H1 (cell line): ENCODE results near the gene PSKH1. TPM values are rescaled to one million over a fixed set of nuclear protein-coding genes. Genes with fewer than 3 reads are reported as not detected.

Source experiments
- CTCF ChIA-PET: fragments of 300-600 bp; sonication (Branson Sonifier 250); formaldehyde crosslinking; loops from one replicate; lab custom pipeline; 2021; ENCODE audit not compliant: partially characterized antibody; lab: Charles Lee
- POLR2A ChIA-PET: fragments of 300-600 bp; sonication (Branson Sonifier 250); formaldehyde crosslinking; loops from one replicate; lab custom pipeline; 2021; ENCODE audit warnings: inconsistent platforms; ENCODE audit not compliant: partially characterized antibody; lab: Charles Lee
- DNase-seq, 2 experiments: peaks; one replicate each; pipeline versions ENCODE4 v3.0.0 to v3.0.0-alpha.2; 2010 to 2022; ENCODE audit warnings: low spot score in 2 of 2, low read depth in 1 of 2, mixed read lengths in 1 of 2
- FAIRE-seq: peaks from 2 replicates; lab custom pipeline; 2011; peaks lifted over from hg19 to GRCh38; lab: Jason Lieb, UNC
- H2AFZ ChIP-seq: 2 replicates; pipeline ENCODE4 v1.8.1; 2012; ENCODE audit warnings: low read length, inconsistent platforms
- H2AK5ac ChIP-seq: 2 replicates; pipeline ENCODE4 v1.6.1; 2013; ENCODE audit warnings: low read depth, low read length
- H2BK120ac ChIP-seq: replicated peaks from 2 replicates; pipeline ENCODE3; 2013; ENCODE audit warnings: low read depth, low read length, inconsistent platforms
- H2BK12ac ChIP-seq: 2 replicates; pipeline ENCODE4 v1.6.1; 2013; ENCODE audit warnings: low read depth, low read length
- H2BK15ac ChIP-seq: 2 replicates; pipeline ENCODE4 v1.6.1; 2013; ENCODE audit warnings: low read length
- H2BK20ac ChIP-seq: 2 replicates; pipeline ENCODE4 v1.6.1; 2013; ENCODE audit warnings: low read length
- H2BK5ac ChIP-seq: 2 replicates; pipeline ENCODE4 v1.6.1; 2013; ENCODE audit warnings: low read depth, low read length
- H3K14ac ChIP-seq: 2 replicates; pipeline ENCODE4 v1.6.1; 2013; ENCODE audit warnings: inconsistent platforms; ENCODE audit not compliant: insufficient read length
- H3K18ac ChIP-seq: 2 replicates; pipeline ENCODE4 v1.6.1; 2013; ENCODE audit warnings: low read length; ENCODE audit errors: extremely low read depth
- H3K23ac ChIP-seq: 2 replicates; pipeline ENCODE4 v1.6.1; 2013; ENCODE audit warnings: inconsistent platforms; ENCODE audit not compliant: insufficient read length
- H3K23me2 ChIP-seq: 2 replicates; pipeline ENCODE4 v1.6.1; 2013; ENCODE audit warnings: low read depth, low read length
- H3K27ac ChIP-seq: 2 replicates; pipeline ENCODE4 v1.6.1; 2011; ENCODE audit warnings: low read depth, low read length, inconsistent platforms
- H3K27me3 ChIP-seq, 4 experiments: replicated peaks in 1 of 4; 1 replicate in 1 of 4; 2 replicates in 3 of 4; pipeline versions ENCODE4 v1.6.1 to v1.8.1; 2011 to 2013; ENCODE audit warnings: low read length in 3 of 4, mild to moderate bottlenecking in 3 of 4, inconsistent platforms in 2 of 4, mixed read lengths in 2 of 4, moderate library complexity in 1 of 4; ENCODE audit not compliant: control insufficient read depth in 3 of 4, insufficient read depth in 3 of 4; ENCODE audit errors: extremely low read depth in 1 of 4
- H3K36me3 ChIP-seq, 4 experiments: 2 replicates each; pipeline versions ENCODE4 v1.6.1 to v1.8.1; 2011 to 2013; ENCODE audit warnings: mild to moderate bottlenecking in 4 of 4, low read length in 3 of 4, moderate library complexity in 2 of 4, control low read depth in 1 of 4, inconsistent platforms in 1 of 4; ENCODE audit not compliant: insufficient read depth in 4 of 4, control insufficient read depth in 2 of 4
- H3K4ac ChIP-seq: replicated peaks from 2 replicates; pipeline ENCODE3; 2013; ENCODE audit warnings: low read length, low read depth, mixed read lengths, inconsistent platforms; ENCODE audit not compliant: insufficient read length
- H3K4me1 ChIP-seq, 4 experiments: replicated peaks in 1 of 4; 1 replicate in 1 of 4; 2 replicates in 3 of 4; pipeline versions ENCODE4 v1.6.1 to v1.8.1; 2011 to 2013; ENCODE audit warnings: low read length in 3 of 4, inconsistent platforms in 2 of 4, mixed read lengths in 1 of 4; ENCODE audit not compliant: insufficient read depth in 4 of 4, control insufficient read depth in 3 of 4
- H3K4me2 ChIP-seq, 2 experiments: 2 replicates each; pipeline versions ENCODE4 v1.6.1 to v1.8.1; 2011 to 2013; ENCODE audit warnings: low read depth in 2 of 2, low read length in 2 of 2, control low read depth in 1 of 2, inconsistent platforms in 1 of 2, mild to moderate bottlenecking in 1 of 2; ENCODE audit not compliant: insufficient read depth in 1 of 2
- H3K4me3 ChIP-seq, 4 experiments: fragments of 200-600, 300-600 bp in 1 of 4; sonication (generic), shearing (Covaris generic), sonication (Bioruptor Twin) in 1 of 4; 2 replicates each; pipeline versions ENCODE4 v1.5.1 to v1.8.1; 2011 to 2016; ENCODE audit warnings: low read length in 4 of 4, low read depth in 3 of 4, control low read depth in 2 of 4, inconsistent platforms in 2 of 4, mild to moderate bottlenecking in 2 of 4, mixed read lengths in 1 of 4, moderate library complexity in 1 of 4; ENCODE audit not compliant: insufficient read depth in 2 of 4; ENCODE audit errors: extremely low read depth in 1 of 4
- H3K56ac ChIP-seq: replicated peaks from 2 replicates; pipeline ENCODE3; 2013; ENCODE audit warnings: low read depth, mild to moderate bottlenecking, mixed read lengths, low read length, inconsistent platforms; ENCODE audit not compliant: insufficient read length
- H3K79me1 ChIP-seq: 2 replicates; pipeline ENCODE4 v1.6.1; 2013; ENCODE audit warnings: low read depth, low read length, control low read depth
- H3K79me2 ChIP-seq, 2 experiments: 2 replicates each; pipeline versions ENCODE4 v1.6.1 to v1.8.1; 2012 to 2013; ENCODE audit warnings: low read length in 2 of 2, mild to moderate bottlenecking in 2 of 2, inconsistent platforms in 1 of 2; ENCODE audit not compliant: insufficient read depth in 2 of 2, control insufficient read depth in 1 of 2
- H3K9ac ChIP-seq, 4 experiments: replicated peaks in 1 of 4; 1 replicate in 1 of 4; 2 replicates in 3 of 4; pipeline versions ENCODE4 v1.6.1 to v1.8.1; 2011 to 2013; ENCODE audit warnings: low read depth in 3 of 4, low read length in 3 of 4, control low read depth in 2 of 4, mild to moderate bottlenecking in 2 of 4, moderate library complexity in 2 of 4, inconsistent platforms in 1 of 4; ENCODE audit errors: extremely low read depth in 1 of 4
- H3K9me3 ChIP-seq, 2 experiments: 2 replicates each; pipeline versions ENCODE4 v1.6.1 to v1.8.1; 2012 to 2013; ENCODE audit warnings: mild to moderate bottlenecking in 2 of 2, moderate library complexity in 2 of 2, control low read depth in 1 of 2, inconsistent platforms in 1 of 2, low read depth in 1 of 2, low read length in 1 of 2, mixed read lengths in 1 of 2; ENCODE audit not compliant: insufficient read depth in 2 of 2
- H4K20me1 ChIP-seq, 2 experiments: replicated peaks in 1 of 2; 2 replicates each; pipeline versions ENCODE3 to v1.8.1; 2011 to 2013; ENCODE audit warnings: inconsistent platforms in 2 of 2, low read length in 2 of 2, mild to moderate bottlenecking in 1 of 2; ENCODE audit not compliant: insufficient read depth in 2 of 2, control insufficient read depth in 1 of 2
- H4K5ac ChIP-seq: 2 replicates; pipeline ENCODE4 v1.6.1; 2013; ENCODE audit warnings: low read length, low read depth, mixed read lengths, inconsistent platforms; ENCODE audit not compliant: insufficient read length
- H4K8ac ChIP-seq: 2 replicates; pipeline ENCODE4 v1.8.0; 2013; ENCODE audit warnings: mild to moderate bottlenecking, moderate library complexity, low read length, inconsistent platforms; ENCODE audit not compliant: insufficient read depth; ENCODE audit errors: extremely low read depth
- H4K91ac ChIP-seq: replicated peaks from 2 replicates; pipeline ENCODE3; 2013; ENCODE audit warnings: low read length, mixed read lengths, inconsistent platforms; ENCODE audit not compliant: insufficient read length
- E2F6 ChIP-seq: IDR thresholded peaks from 2 replicates; pipeline ENCODE4 v1.6.1; 2012; ENCODE audit warnings: inconsistent platforms
- EZH2 ChIP-seq: fragments of 200-600 bp; sonication (generic); IDR thresholded peaks from 2 replicates; pipeline ENCODE4 v1.7.1; 2012; ENCODE audit warnings: low read depth, mild to moderate bottlenecking, moderate library complexity, low read length, inconsistent platforms; ENCODE audit not compliant: severe bottlenecking
- PHF8 ChIP-seq: fragments of 200-600 bp; sonication (generic); conservative IDR thresholded peaks from 2 replicates; pipeline ENCODE4 v1.7.1; 2012; ENCODE audit warnings: low read depth, mild to moderate bottlenecking, inconsistent platforms, low read length, moderate library complexity
- SP1 ChIP-seq: IDR thresholded peaks from 2 replicates; pipeline ENCODE4 v1.6.1; 2011; ENCODE audit warnings: low read depth, low read length
- WGBS, 2 experiments: shearing (Covaris generic) in 1 of 2; methylation state at CpG; one replicate each; pipeline versions ENCODE4 v1.1.6 to v1.1.7; 2013 to 2015; ENCODE audit warnings: low lambda C conversion rate in 2 of 2, mixed read lengths in 2 of 2, inconsistent platforms in 1 of 2, low coverage in 1 of 2, missing lambda C conversion rate in 1 of 2; ENCODE audit not compliant: insufficient replicate concordance in 2 of 2, insufficient coverage in 1 of 2, insufficient read length in 1 of 2; ENCODE audit errors: extremely low coverage in 1 of 2, missing lambda C conversion rate in 1 of 2; 5-methylcytosine and 5-hydroxymethylcytosine counted together
- polyA plus RNA-seq, 7 experiments: library from polyadenylated mRNA; depleted of rRNA in 3 of 7; stranded (reverse) in 5 of 7; unstranded in 2 of 7; fragments of >200 nt in 5 of 7; fragments of 200-250 nt in 2 of 7; gene quantifications; 1 replicate in 5 of 7; 2 replicates in 1 of 7; 4 replicates in 1 of 7; pipeline versions ENCODE4 v1.2.1 to v1.2.3, GENCODE V29; 2011 to 2013; ENCODE audit warnings: missing spikeins in 2 of 7, mixed read lengths in 2 of 7
- total RNA-seq: library from RNA; stranded (reverse); fragmentation: NEBNext Ultra II Directional; extraction: Animal tissue kit (Norgen Biotek cat#: 25700); gene quantifications from 2 replicates; pipeline ENCODE4 v1.2.1, GENCODE V29; 2021
- TF ChIP-seq, protein P1 (sequence below): IDR thresholded peaks from 2 replicates; pipeline ENCODE4 v1.6.1; 2011; ENCODE audit warnings: low read depth, mild to moderate bottlenecking, low read length; ENCODE audit not compliant: insufficient read depth

PSKH1 gene
- total and polyA plus RNA-seq, 2 of the 8 experiments (the other 6 are each of a cell fraction or from before 2014, with no cell fraction given) = 24.8 to 51.0 TPM

GRCh38 chr16:67885545-67885944 lies 7.5 kb upstream of the PSKH1 start:
- H3K4me3 ChIP-seq = 0 out of 8 replicates have a peak overlapping the region, but pooled peaks of 1 of the 4 experiments have one; percentile 18
- no peak for TF ChIP-seq E2F6
- TF ChIP-seq SP1 = no peak
- TF ChIP-seq, protein P1, sequence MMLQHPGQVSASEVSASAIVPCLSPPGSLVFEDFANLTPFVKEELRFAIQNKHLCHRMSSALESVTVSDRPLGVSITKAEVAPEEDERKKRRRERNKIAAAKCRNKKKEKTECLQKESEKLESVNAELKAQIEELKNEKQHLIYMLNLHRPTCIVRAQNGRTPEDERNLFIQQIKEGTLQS = no peak
- TF ChIP-seq PHF8 = no peak
- TF ChIP-seq EZH2 = no peak

More at GRCh38 chr16:67885545-67885944, 7.5 kb upstream of the PSKH1 start:
- H3K23ac ChIP-seq = no peak overlapping the region
- WGBS, 2 experiments = 93% methylated on average over 11 of the region's 12 CpGs; no CpG with 5 or more reads in 1 of the 2 experiments
- peaks cover 14 to 26% (median 18%) of the 10 kb centered on the region in 4 experiments for H3K36me3 ChIP-seq
- H3K4ac ChIP-seq = no peak overlapping the region
- no peak for FAIRE-seq
- H3K79me1 ChIP-seq = no peaks in the 10 kb centered on the region
- H2BK12ac ChIP-seq = no peak overlapping the region
- peaks cover 5 to 15% (median 11%) of the 10 kb centered on the region in 4 experiments for H3K4me1 ChIP-seq
- no peak for DNase-seq
- H4K5ac ChIP-seq = no peak overlapping the region
- H3K27me3 ChIP-seq = no peaks in the 10 kb centered on the region
- H2BK15ac ChIP-seq = no peak overlapping the region; the same call in 1 of the 2 replicates
- no peak overlapping the region for H4K91ac ChIP-seq
- no peaks in the 10 kb centered on the region for H3K9me3 ChIP-seq
- H2BK120ac ChIP-seq = no peak overlapping the region
- ChIA-PET POLR2A (interaction anchor here (0.8 to 6.3 kb wide), 16 partner anchors 7 to 81 kb away, joined by 3 to 45 read pairs (median 6); partner anchors contain the start of genes CTRL, EDC4, NUTF2 and PSKH1), CTCF (interaction anchor here (0.6 to 21.8 kb wide), 13 partner anchors 11 to 218 kb away, joined by 3 to 623 read pairs (median 5); partner anchors contain the start of genes CTRL, LCAT and PSMB10)
- H3K14ac ChIP-seq = no peak overlapping the region
- H3K27ac ChIP-seq = no peak overlapping the region
- H3K79me2 ChIP-seq = no peaks in the 10 kb centered on the region
- H3K18ac ChIP-seq = no peak overlapping the region
- H2AK5ac ChIP-seq = no peak overlapping the region
- H4K20me1 ChIP-seq = peaks cover 9 to 15% of the 10 kb centered on the region in 2 experiments
- no peak overlapping the region for H4K8ac ChIP-seq
- H2BK20ac ChIP-seq = no peak overlapping the region
- peak overlapping the region; percentile 6 to 18; a peak in 3 of 4 replicates for H3K4me2 ChIP-seq
- H3K56ac ChIP-seq = no peak overlapping the region
- H2AFZ ChIP-seq = no peak overlapping the region
- H2BK5ac ChIP-seq = no peak overlapping the region
- H3K9ac ChIP-seq = no peak overlapping the region
- H3K23me2 ChIP-seq = 0 out of 2 replicates have a peak, but pooled peaks cover 2% of the 10 kb centered on the region
